Measurements from ENCODE around the gene HIGD1C. TPM values are rescaled to one million over a fixed set of nuclear protein-coding genes. Genes with fewer than 3 reads are reported as not detected.

Gene HIGD1C
- total and polyA plus RNA-seq, 2 of the 8 experiments (the other 6 are each of a cell fraction or from before 2014, with no cell fraction given), result not detected

- Histone ChIP-seq H3K27me3 (replicated peaks in 1 of 4; ENCODE audit: control insufficient read depth in 3 of 4, extremely low read depth in 1 of 4, insufficient read depth in 3 of 4, low read length in 3 of 4) (no peaks in the 10 kb centered on the region), H3K9ac (replicated peaks in 1 of 4; ENCODE audit: extremely low read depth in 1 of 4, low read depth in 3 of 4, low read length in 3 of 4) (no peak overlapping the region), H2BK15ac (ENCODE audit: low read length) (no peak overlapping the region), H3K4me1 (replicated peaks in 1 of 4; ENCODE audit: control insufficient read depth in 3 of 4, insufficient read depth in 4 of 4, low read length in 3 of 4) (no peaks in the 10 kb centered on the region; a peak in 1 of 7 replicates), H2BK5ac (ENCODE audit: low read depth, low read length) (no peak overlapping the region), H4K20me1 (replicated peaks in 1 of 2; ENCODE audit: control insufficient read depth in 1 of 2, insufficient read depth in 2 of 2, low read length in 2 of 2) (peaks cover 0 to 2% of the 10 kb centered on the region in 2 experiments), H3K4me3 (ENCODE audit: extremely low read depth in 1 of 4, insufficient read depth in 2 of 4, low read depth in 3 of 4, low read length in 4 of 4) (no peak overlapping the region), H3K79me2 (ENCODE audit: control insufficient read depth in 1 of 2, insufficient read depth in 2 of 2, low read length in 2 of 2) (no peaks in the 10 kb centered on the region), H3K79me1 (ENCODE audit: low read depth, low read length) (no peaks in the 10 kb centered on the region), H3K18ac (ENCODE audit: extremely low read depth, low read length) (no peak overlapping the region), H4K91ac (replicated peaks; ENCODE audit: insufficient read length, low read length) (no peak overlapping the region), H2AFZ (ENCODE audit: low read length) (no peak overlapping the region), H4K8ac (ENCODE audit: extremely low read depth, insufficient read depth, low read length) (no peak overlapping the region), H3K23ac (ENCODE audit: insufficient read length) (no peak overlapping the region), H3K36me3 (ENCODE audit: control insufficient read depth in 2 of 4, insufficient read depth in 4 of 4, low read length in 3 of 4) (peaks cover 13 to 45% (median 30%) of the 10 kb centered on the region in 4 experiments), H3K4ac (replicated peaks; ENCODE audit: insufficient read length, low read depth, low read length) (no peak overlapping the region), H3K4me2 (ENCODE audit: insufficient read depth in 1 of 2, low read depth in 2 of 2, low read length in 2 of 2) (no peak overlapping the region), H3K23me2 (ENCODE audit: low read depth, low read length) (no peaks in the 10 kb centered on the region), H2AK5ac (ENCODE audit: low read depth, low read length) (no peak overlapping the region), H2BK20ac (ENCODE audit: low read length) (no peak overlapping the region), H2BK12ac (ENCODE audit: low read depth, low read length) (no peak overlapping the region), H3K14ac (ENCODE audit: insufficient read length) (no peak overlapping the region), H4K5ac (ENCODE audit: insufficient read length, low read depth, low read length) (no peak overlapping the region), H2BK120ac (replicated peaks; ENCODE audit: low read depth, low read length) (no peak overlapping the region), H3K27ac (ENCODE audit: low read depth, low read length) (no peak overlapping the region), H3K56ac (replicated peaks; ENCODE audit: insufficient read length, low read depth, low read length) (no peak overlapping the region), H3K9me3 (ENCODE audit: insufficient read depth in 2 of 2, low read depth in 1 of 2, low read length in 1 of 2) (no peaks in the 10 kb centered on the region)
- FAIRE-seq (no peak), DNase-seq (ENCODE audit: low read depth in 1 of 2, low spot score in 2 of 2) (no peak)
- POLR2A ChIA-PET (ENCODE audit: partially characterized antibody), result interaction anchor here (1.8 kb wide), 1 partner anchor 17 kb away, joined by 5 read pairs; no protein-coding TSS in a partner anchor
- CTCF ChIA-PET (ENCODE audit: partially characterized antibody), result interaction anchor here (0.9 to 7.0 kb wide), 3 partner anchors 38 to 224 kb away, joined by 4 to 89 read pairs (median 40); partner anchors contain the start of gene SLC11A2
- TF ChIP-seq NRF1 (IDR thresholded peaks at IDR 0.05; ENCODE audit: low read depth, low read length) (no peak), YY1 (IDR thresholded peaks at IDR 0.05; ENCODE audit: low read depth, low read length) (no peak), BRCA1 (IDR thresholded peaks at IDR 0.05; ENCODE audit: low read depth, low read length) (no peak), TEAD4 (IDR thresholded peaks at IDR 0.05; ENCODE audit: low read depth, low read length) (no peak), SIX5 (IDR thresholded peaks at IDR 0.05; ENCODE audit: low read depth, low read length) (no peak), CHD1 (IDR thresholded peaks at IDR 0.05; ENCODE audit: low read depth, low read length) (no peak), EP300 (IDR thresholded peaks at IDR 0.05; ENCODE audit: borderline replicate concordance in 1 of 2, low read depth in 2 of 2, low read length in 2 of 2) (no peak)
- 93% methylated on average over 5 of the region's 5 CpGs; no CpG with 5 or more reads in 1 of the 2 experiments for WGBS, 2 experiments (ENCODE audit: extremely low coverage in 1 of 2, insufficient coverage in 1 of 2, insufficient read length in 1 of 2, insufficient replicate concordance in 2 of 2, low coverage in 1 of 2, low lambda C conversion rate in 2 of 2, missing lambda C conversion rate in 1 of 2)
These were observed 36.5 kb downstream of the HIGD1C start for GRCh38 chr12:50988871-50989270.

Data from H1 (cell line).